GM12891 (cell line): ENCODE data around the gene FSHB. TPM values are rescaled to one million over a fixed set of nuclear protein-coding genes. Genes with fewer than 3 reads are reported as not detected.
"Not testable (repeated sequence)": the region's sequence is repeated elsewhere in the genome, so short reads cannot be mapped to it uniquely, and the experiment has no call there.

ENCODE experiments used
- DNase-seq: peaks from one replicate; pipeline ENCODE4 v3.0.0; 2011; ENCODE audit warnings: low spot score; ENCODE audit not compliant: insufficient read length
- FAIRE-seq: peaks from 2 replicates; lab custom pipeline; 2011; peaks lifted over from hg19 to GRCh38; lab: Jason Lieb, UNC
- PAX5 ChIP-seq: IDR thresholded peaks from 2 replicates; pipeline ENCODE4 v1.6.1; 2011; ENCODE audit warnings: low read length, moderate library complexity, mild to moderate bottlenecking; ENCODE audit not compliant: insufficient read depth, severe bottlenecking
- POLR2A ChIP-seq: IDR thresholded peaks from 2 replicates; pipeline ENCODE4 v1.6.1; 2011; ENCODE audit warnings: low read depth, low read length, control low read depth
- POLR2AphosphoS5 ChIP-seq: IDR thresholded peaks from 2 replicates; pipeline ENCODE4 v1.6.1; 2011; ENCODE audit warnings: low read depth, low read length, control low read depth
- POU2F2 ChIP-seq: IDR thresholded peaks from 2 replicates; pipeline ENCODE4 v1.6.1; 2011; ENCODE audit warnings: low read depth, mild to moderate bottlenecking, control low read depth, low read length, moderate library complexity
- SPI1 ChIP-seq: IDR thresholded peaks from 2 replicates; pipeline ENCODE4 v1.6.1; 2011; ENCODE audit warnings: low read depth, low read length, control low read depth
- TAF1 ChIP-seq: IDR thresholded peaks from 2 replicates; pipeline ENCODE4 v1.6.1; 2011; ENCODE audit warnings: low read depth, low read length, control low read depth
- polyA plus RNA-seq: library from polyadenylated mRNA; unstranded; fragments of >200 nt; gene quantifications from one replicate; pipeline ENCODE4 v1.2.1, GENCODE V29; 2012; ENCODE audit warnings: low read depth, missing spikeins, inconsistent platforms; ENCODE audit not compliant: missing spikeins

FSHB gene
- polyA plus RNA-seq: not detected

DNA sequence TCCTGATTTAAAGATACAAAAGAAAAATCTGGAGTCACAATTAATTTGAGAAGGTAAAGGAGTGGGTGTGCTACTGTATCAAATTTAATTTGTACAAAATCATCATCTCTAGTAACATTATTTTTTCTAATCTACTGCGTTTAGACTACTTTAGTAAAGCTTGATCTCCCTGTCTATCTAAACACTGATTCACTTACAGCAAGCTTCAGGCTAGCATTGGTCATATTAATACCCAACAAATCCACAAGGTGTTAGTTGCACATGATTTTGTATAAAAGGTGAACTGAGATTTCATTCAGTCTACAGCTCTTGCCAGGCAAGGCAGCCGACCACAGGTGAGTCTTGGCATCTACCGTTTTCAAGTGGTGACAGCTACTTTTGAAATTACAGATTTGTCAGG is at the start of gene FSHB:
TSS of gene FSHB (plus strand) at position 301 of the 400 bp plus-strand sequence. CDS start 889 bp downstream, outside the sequence.
- TF ChIP-seq TAF1 (no peak), POU2F2 (no peak), POLR2A (no peak)
- FAIRE-seq: no peak
- DNase-seq: no peak

DNA sequence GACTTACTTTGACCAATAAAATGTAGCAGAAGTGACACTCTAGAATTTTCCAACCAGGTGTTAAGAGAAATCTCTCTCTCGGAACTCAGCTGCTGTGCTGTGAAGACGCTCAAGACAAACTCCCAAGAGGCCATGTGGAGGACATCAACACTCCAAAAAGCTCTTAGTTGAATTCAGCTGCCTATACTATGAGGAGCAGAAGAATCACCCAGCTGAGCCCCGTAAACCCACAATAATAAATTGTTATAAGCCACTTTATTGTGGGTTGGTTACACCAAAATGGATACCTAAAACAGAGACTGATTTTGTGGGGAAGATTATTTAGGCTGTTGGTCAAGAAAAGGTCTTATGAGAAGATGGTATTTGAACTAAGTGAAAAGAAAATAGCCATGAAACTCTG is 44.1 kb upstream of the FSHB start:
- DNase-seq (no peak), FAIRE-seq (no peak)
- TF ChIP-seq POU2F2 (no peak), POLR2A (no peak), POLR2AphosphoS5 (no peak), PAX5 (no peak), SPI1 (no peak), TAF1 (no peak)

- TF ChIP-seq POLR2AphosphoS5 (no peak), POU2F2 (no peak), PAX5 (no peak), POLR2A (no peak), SPI1 (no peak), TAF1 (no peak)
- FAIRE-seq (no peak), DNase-seq (no peak)
Observed at GRCh38 chr11:30192620-30193019, 38.2 kb upstream of the FSHB start.

DNA sequence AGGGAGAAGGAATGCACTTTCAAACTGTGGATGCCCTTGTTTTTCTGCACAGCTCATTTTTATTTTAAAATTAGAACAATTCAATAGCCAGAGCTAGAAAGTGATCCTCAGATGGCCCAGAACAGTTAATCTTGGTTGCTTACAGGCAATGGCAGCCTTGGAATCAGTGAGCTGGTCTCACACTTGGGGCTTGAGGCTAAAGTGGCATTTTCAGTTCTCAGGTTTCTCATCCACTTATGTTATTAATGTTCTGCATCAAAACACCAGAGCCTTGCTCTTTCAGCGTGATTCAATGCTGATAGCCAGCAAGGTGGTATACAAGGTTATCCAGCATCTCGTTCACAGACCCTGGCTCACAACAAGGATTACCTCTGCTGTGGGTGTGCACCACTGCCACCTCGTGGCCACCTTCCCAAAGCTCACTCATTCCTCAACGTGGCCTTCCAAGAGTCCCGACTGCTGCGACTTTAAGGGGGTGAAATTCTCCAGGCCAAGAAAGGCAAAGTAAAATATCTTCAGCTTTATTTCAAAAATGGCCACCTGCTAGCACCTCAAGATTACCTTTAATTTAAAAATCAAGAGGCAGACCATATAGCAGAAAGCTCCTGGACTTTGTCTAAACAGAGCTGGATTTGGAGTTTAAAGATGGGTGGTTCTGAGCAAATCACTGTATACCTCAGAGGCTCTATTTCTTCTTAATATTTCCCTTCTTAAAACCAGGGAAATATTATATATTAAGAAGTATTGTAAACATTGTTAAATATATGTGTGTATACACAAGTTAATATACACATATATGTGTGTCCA is 34.2 kb upstream of the FSHB start:
- DNase-seq: no peak
- no peak for TF ChIP-seq TAF1
- TF ChIP-seq POU2F2: no peak
- no peak for TF ChIP-seq PAX5
- no peak for TF ChIP-seq POLR2AphosphoS5
- TF ChIP-seq SPI1: no peak
- TF ChIP-seq POLR2A: no peak
- peak; percentile 82 for FAIRE-seq

DNA sequence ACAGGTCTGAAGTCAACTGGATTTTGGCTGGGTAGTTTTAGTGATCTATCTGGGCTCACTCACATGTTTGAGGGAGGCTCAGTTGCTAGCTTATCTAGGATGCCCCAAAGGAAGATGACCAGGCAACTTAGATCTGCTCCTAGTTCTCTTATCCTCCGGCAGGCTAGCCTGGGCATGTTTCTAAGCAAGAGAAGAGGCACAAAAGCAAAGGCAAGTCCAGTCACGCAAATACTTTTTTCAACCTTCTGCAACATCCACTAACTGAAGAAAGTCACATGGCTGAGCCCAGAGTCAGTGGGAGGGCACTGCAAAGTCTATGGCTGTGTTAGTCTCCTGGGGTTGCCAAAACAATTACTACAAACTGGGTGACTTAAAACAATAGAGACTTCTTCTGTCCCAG is 32.9 kb upstream of the FSHB start:
- DNase-seq: no peak
- no peak for FAIRE-seq
- TF ChIP-seq SPI1 (no peak), POLR2AphosphoS5 (no peak), TAF1 (no peak)

- not testable (repeated sequence) for FAIRE-seq, DNase-seq
Observed at GRCh38 chr11:30202989-30203388, 27.8 kb upstream of the FSHB start.

GRCh38 chr11:30203850-30204249 is 27.0 kb upstream of the FSHB start:
- TF ChIP-seq POU2F2 (no peak), PAX5 (no peak), POLR2AphosphoS5 (no peak), TAF1 (no peak), SPI1 (no peak), POLR2A (no peak)
- FAIRE-seq (no peak), DNase-seq (no peak)

GRCh38 chr11:30206249-30206996 is 24.4 kb upstream of the FSHB start:
- DNase-seq: peak; percentile 13
- FAIRE-seq: peak; percentile 82
- TF ChIP-seq POLR2A: no peak
- no peak for TF ChIP-seq POLR2AphosphoS5
- no peak for TF ChIP-seq TAF1
- no peak for TF ChIP-seq PAX5
- TF ChIP-seq SPI1: peak; percentile 97
- TF ChIP-seq POU2F2: no peak

DNA sequence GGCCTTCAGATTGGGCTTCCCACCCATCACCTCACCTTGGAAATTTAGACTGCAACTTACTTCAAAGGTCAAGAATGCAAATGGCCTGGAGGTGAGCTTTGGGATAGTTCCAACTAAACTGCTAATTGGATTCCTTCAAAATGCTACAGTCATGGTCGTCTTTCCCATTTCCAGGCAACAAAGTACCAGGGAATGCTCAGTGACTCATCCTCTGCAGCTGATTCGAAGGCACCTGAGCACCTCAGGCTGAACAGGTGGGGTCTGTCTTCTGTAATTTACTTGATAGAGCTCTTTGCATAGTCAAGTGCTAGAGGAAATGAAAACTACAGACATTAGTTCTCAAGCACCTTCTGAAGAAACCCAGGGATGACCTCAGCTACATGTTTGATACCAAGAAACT is 20.5 kb upstream of the FSHB start:
- FAIRE-seq (no peak), DNase-seq (no peak)
- no peak for TF ChIP-seq POLR2A

- no peak for DNase-seq
- TF ChIP-seq TAF1: no peak
- no peak for FAIRE-seq
Observed at GRCh38 chr11:30216534-30216933, 14.3 kb upstream of the FSHB start.

- DNase-seq (no peak), FAIRE-seq (no peak)
- no peak for TF ChIP-seq PAX5
Observed at GRCh38 chr11:30218278-30218677, 12.5 kb upstream of the FSHB start.
